Esophagus squamous epithelium (tissue), 5 donors: ENCODE results near the gene DNAH8. TPM values are rescaled to one million over a fixed set of nuclear protein-coding genes. Genes with fewer than 3 reads are reported as not detected.

Source experiments
- DNase-seq: peaks from one replicate; lab custom pipeline; 2025; lab: John Stamatoyannopoulos, UW
- H3K27ac ChIP-seq, 4 donors: fragments of 200-600 bp; sonication (generic); one replicate each; pipeline ENCODE4 v1.5.1; 2016 to 2019; ENCODE audit warnings: mild to moderate bottlenecking in 1 of 4
- H3K27me3 ChIP-seq, 4 donors: fragments of 200-600 bp; sonication (generic); 1 replicate in 3 of 4; 2 replicates in 1 of 4; pipeline versions ENCODE4 v1.5.1 to v1.6.0; 2017 to 2021; ENCODE audit warnings: antibody characterized with exemption in 1 of 4
- H3K36me3 ChIP-seq, 3 donors: fragments of 200-600 bp; sonication (generic); one replicate each; pipeline ENCODE4 v1.5.1; 2016 to 2019
- H3K4me1 ChIP-seq, 3 donors: fragments of 200-600 bp; sonication (generic); one replicate each; pipeline ENCODE4 v1.5.1; 2017 to 2019
- H3K4me3 ChIP-seq, 4 donors: fragments of 200-600 bp; sonication (generic); 1 replicate in 3 of 4; 2 replicates in 1 of 4; pipeline ENCODE4 v1.5.1; 2016 to 2019; ENCODE audit warnings: mild to moderate bottlenecking in 2 of 4, moderate library complexity in 1 of 4
- H3K9me3 ChIP-seq, 3 donors: fragments of 200-600 bp; sonication (generic); one replicate each; pipeline ENCODE4 v1.5.1; 2016 to 2019
- CTCF ChIP-seq, 6 experiments: fragments of 450-650 bp in 4 of 6; fragments of 200-600 bp in 2 of 6; sonication (generic) in 2 of 6; IDR thresholded peaks; one replicate each; pipeline ENCODE4 v1.5.1; 2016 to 2019; ENCODE audit warnings: antibody characterized with exemption in 6 of 6, mild to moderate bottlenecking in 4 of 6, moderate library complexity in 4 of 6
- POLR2A ChIP-seq, 4 donors: fragments of 450-650 bp; IDR thresholded peaks; one replicate each; pipeline ENCODE4 v1.6.1; 2017; ENCODE audit warnings: antibody characterized with exemption in 4 of 4, mild to moderate bottlenecking in 4 of 4, moderate library complexity in 3 of 4
- WGBS, 2 donors: methylation state at CpG; one replicate each; pipeline ENCODE4 v1.1.5; 2018; 5-methylcytosine and 5-hydroxymethylcytosine counted together
- intact Hi-C: fragments of 100-400 bp; cut with DNase I; formaldehyde crosslinking; loops from one replicate; pipeline ENCODE4 v1.15.0; 2022
- total RNA-seq, 4 donors: library from RNA; depleted of rRNA; stranded (reverse); fragments of >200 nt; gene quantifications; one replicate each; pipeline ENCODE4 v1.1.0, GENCODE V29; 2016
- donor health status: DM: yes; HTN: yes; CAD: no.

Gene DNAH8
- total RNA-seq, 4 donors from 2014 or later = under 0.01 to 0.03 TPM; not detected in 2

GRCh38 chr6:39075010-39075686 lies 360.0 kb downstream of the DNAH8 start:
- no peak overlapping the region for H3K4me3 ChIP-seq
- H3K27ac ChIP-seq = no peak overlapping the region
- DNase-seq = no peak
- no peaks in the 10 kb centered on the region for H3K36me3 ChIP-seq
- TF ChIP-seq POLR2A (IDR thresholded peaks at IDR 0.05) = no peak
- no peak for TF ChIP-seq CTCF (IDR thresholded peaks at IDR 0.05)
- intact Hi-C loops = no loop called here
- H3K9me3 ChIP-seq = no peaks in the 10 kb centered on the region
- WGBS, 2 donors = 64 to 65% methylated on average over 6 to 11 of the region's 12 CpGs
- no peaks in the 10 kb centered on the region for H3K27me3 ChIP-seq
- no peaks in the 10 kb centered on the region for H3K4me1 ChIP-seq

GRCh38 chr6:39075807-39076622 lies 360.9 kb downstream of the DNAH8 start:
- 67 to 88% methylated on average over 7 to 10 of the region's 11 CpGs for WGBS, 2 donors
- Histone ChIP-seq H3K9me3 (no peaks in the 10 kb centered on the region), H3K36me3 (no peaks in the 10 kb centered on the region), H3K4me3 (no peak overlapping the region), H3K27me3 (no peaks in the 10 kb centered on the region), H3K27ac (no peak overlapping the region), H3K4me1 (no peaks in the 10 kb centered on the region)
- no peak for DNase-seq
- TF ChIP-seq CTCF (IDR thresholded peaks at IDR 0.05) (no peak), POLR2A (IDR thresholded peaks at IDR 0.05) (no peak)
- intact Hi-C loops = no loop called here

DNA sequence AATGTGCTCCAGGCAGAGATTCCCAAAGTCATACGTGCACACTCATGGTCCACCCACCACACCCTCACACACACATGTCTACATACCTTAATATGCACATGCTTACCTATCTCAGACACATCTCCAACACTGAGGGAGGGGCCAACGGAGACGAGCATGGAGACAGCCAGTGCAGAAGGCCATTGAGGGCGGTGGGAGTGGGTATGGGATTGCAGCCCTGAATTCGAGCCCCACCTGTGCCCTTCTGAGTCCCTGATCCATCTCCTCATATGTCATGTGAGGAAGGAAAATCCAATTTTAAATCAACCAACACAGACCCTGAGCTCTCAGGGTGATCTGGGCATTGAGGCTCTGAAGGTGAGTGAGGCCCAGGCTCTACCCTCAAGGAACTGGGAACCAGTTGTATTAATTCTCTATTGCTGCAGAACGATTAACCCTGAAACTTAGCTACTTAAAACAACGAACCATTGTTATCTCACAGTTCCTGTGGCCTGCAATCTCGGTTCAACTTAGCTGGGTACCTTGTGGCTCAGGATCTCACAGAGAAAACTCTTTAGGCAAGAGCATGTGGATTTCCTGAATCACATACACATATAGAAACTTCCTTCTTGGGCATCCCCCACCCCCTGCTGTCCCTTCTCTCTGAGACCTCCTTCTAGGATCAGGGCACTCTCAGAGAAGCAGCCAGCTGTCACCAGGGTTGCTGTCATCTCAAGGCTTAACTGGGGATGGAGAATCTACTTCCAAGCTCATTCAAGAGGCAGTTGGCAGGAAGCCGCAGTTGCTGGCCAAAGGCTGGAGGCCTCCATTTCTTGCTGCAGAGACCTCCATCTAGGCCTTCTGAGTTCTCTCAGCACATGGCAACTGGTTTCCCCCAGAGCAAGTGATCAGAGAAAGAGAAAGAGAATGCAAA lies 361.8 kb downstream of the DNAH8 start:
- Histone ChIP-seq H3K27me3 (no peaks in the 10 kb centered on the region), H3K4me1 (no peaks in the 10 kb centered on the region), H3K36me3 (no peaks in the 10 kb centered on the region), H3K27ac (no peak overlapping the region), H3K9me3 (no peaks in the 10 kb centered on the region), H3K4me3 (no peak overlapping the region)
- intact Hi-C loops = no loop called here
- DNase-seq = no peak
- no peak for TF ChIP-seq POLR2A (IDR thresholded peaks at IDR 0.05)
- no peak for TF ChIP-seq CTCF (IDR thresholded peaks at IDR 0.05)
- WGBS, 2 donors = 41 to 70% methylated on average over 5 to 8 of the region's 9 CpGs

DNA sequence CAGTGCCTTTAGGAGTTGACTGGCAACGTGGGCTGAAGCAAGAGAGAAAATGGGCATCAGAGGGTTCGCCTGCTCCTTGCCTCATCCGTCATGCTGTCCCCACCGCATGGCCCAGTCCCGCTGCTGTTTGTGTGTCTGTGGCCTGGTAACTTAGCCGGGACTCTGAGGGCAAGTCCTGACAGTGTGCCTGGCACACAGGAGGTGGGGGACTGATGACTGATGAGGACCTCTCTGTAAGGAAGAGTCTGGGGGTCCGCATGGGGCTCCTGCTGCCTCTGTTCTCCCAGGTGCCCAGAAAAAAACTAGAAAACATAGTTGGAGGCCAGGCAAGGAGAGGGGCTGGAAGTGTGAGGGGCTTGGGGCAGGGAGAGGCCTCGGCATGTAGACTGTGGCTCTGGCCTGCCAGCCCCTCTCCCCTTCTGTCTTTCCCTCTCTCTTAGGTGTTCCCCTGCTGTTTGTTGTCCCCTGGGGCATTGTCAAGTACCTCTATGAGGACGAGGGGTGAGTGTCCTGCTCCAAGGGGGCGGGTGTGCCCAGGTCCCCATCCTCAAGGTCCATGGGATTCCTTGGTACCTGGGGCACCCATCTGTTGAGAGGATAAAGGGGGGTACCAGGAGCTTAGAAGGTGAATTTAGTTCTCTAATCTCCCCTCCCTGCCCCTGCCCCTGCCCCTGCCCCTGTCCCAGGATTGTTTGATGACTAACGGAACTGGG lies 362.9 kb downstream of the DNAH8 start:
- no peak overlapping the region for H3K4me3 ChIP-seq
- intact Hi-C loops = no loop called here
- H3K27me3 ChIP-seq = peaks cover 0 to 7% (median 0%) of the 10 kb centered on the region in 4 donors
- no peaks in the 10 kb centered on the region for H3K4me1 ChIP-seq
- H3K36me3 ChIP-seq = no peaks in the 10 kb centered on the region
- H3K9me3 ChIP-seq = no peaks in the 10 kb centered on the region
- 69 to 74% methylated on average over 6 to 10 of the region's 11 CpGs for WGBS, 2 donors
- H3K27ac ChIP-seq = no peak overlapping the region
- no peak for TF ChIP-seq POLR2A (IDR thresholded peaks at IDR 0.05)
- TF ChIP-seq CTCF (IDR thresholded peaks at IDR 0.05) = no peak
- DNase-seq = no peak
